ENCODE results near the gene RBM39.
"Not testable (repeated sequence)": the region's sequence is repeated elsewhere in the genome, so short reads cannot be mapped to it uniquely, and the experiment has no call there.

RBM39 gene

DNA sequence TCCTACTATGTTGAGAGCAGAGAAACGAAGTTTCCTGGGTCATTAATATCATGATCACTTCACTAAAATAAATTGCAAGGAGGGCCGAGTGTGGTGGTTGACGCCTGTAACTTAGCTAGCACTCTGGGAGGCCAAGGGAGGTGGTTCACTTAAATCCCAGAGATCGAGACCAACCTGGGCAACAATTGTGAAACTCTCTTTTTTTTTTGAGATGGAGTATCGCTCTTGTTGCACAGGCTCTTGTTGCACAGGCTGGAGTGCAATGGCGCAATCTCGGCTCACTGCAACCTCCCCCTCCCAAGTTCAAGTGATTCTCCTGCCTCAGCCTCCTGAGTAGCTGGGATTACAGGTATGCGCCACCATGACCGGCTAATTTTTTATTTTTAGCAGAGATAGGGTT, 28.9 kb downstream of the RBM39 start:
- H3K9ac ChIP-seq (ENCODE audit: low read depth, low read length, poor library complexity); H2AFZ ChIP-seq (ENCODE audit: low read length); DNase-seq (ENCODE audit: low spot score); H3K14ac ChIP-seq (ENCODE audit: low read length); H3K18ac ChIP-seq (ENCODE audit: low read length); H3K79me1 ChIP-seq (ENCODE audit: low read depth, low read length); H3K23ac ChIP-seq (ENCODE audit: low read depth, low read length, poor library complexity); H2BK15ac ChIP-seq (ENCODE audit: low read length); H2BK5ac ChIP-seq (ENCODE audit: low read length); H3K4me3 ChIP-seq (ENCODE audit: low read length in 2 of 2); H3K27ac ChIP-seq (replicated peaks; ENCODE audit: low read length); H3K4me2 ChIP-seq (ENCODE audit: insufficient read depth, low read length, poor library complexity, severe bottlenecking); H3K9me3 ChIP-seq (replicated peaks in 1 of 2; ENCODE audit: control insufficient read depth in 2 of 2, insufficient read depth in 1 of 2, low read depth in 1 of 2, low read length in 2 of 2); H3K27me3 ChIP-seq (ENCODE audit: control insufficient read depth in 3 of 3, insufficient read depth in 3 of 3, low read depth in 1 of 3, low read length in 3 of 3); H3K4ac ChIP-seq (ENCODE audit: low read length); H2BK12ac ChIP-seq (ENCODE audit: low read length); H4K8ac ChIP-seq (ENCODE audit: low read depth, low read length); H4K91ac ChIP-seq (ENCODE audit: low read depth, low read length, poor library complexity); H2AK5ac ChIP-seq (ENCODE audit: low read depth, low read length); H2BK120ac ChIP-seq (ENCODE audit: low read depth, low read length): not testable (repeated sequence)
- no CpG with 5 or more reads among the region's 9 CpGs for WGBS, 2 donors (ENCODE audit: extremely low coverage in 2 of 2, insufficient read length in 2 of 2, insufficient replicate concordance in 1 of 2)
- Histone ChIP-seq H3K36me3 (replicated peaks in 1 of 2; ENCODE audit: control insufficient read depth in 2 of 2, insufficient read depth in 2 of 2, low read length in 2 of 2) (peaks cover 35 to 100% of the 10 kb centered on the region in 2 donors), H3K4me1 (ENCODE audit: control insufficient read depth in 2 of 2, insufficient read depth in 1 of 2, low read depth in 1 of 2, low read length in 2 of 2) (peaks cover 0 to 12% of the 10 kb centered on the region in 2 donors)

- Histone ChIP-seq H3K18ac (ENCODE audit: low read length) (no peak overlapping the region), H2BK12ac (ENCODE audit: low read length) (no peak overlapping the region), H3K9me3 (replicated peaks in 1 of 2; ENCODE audit: control insufficient read depth in 2 of 2, insufficient read depth in 1 of 2, low read depth in 1 of 2, low read length in 2 of 2) (no peaks in the 10 kb centered on the region), H3K14ac (ENCODE audit: low read length) (no peak overlapping the region), H3K4me1 (ENCODE audit: control insufficient read depth in 2 of 2, insufficient read depth in 1 of 2, low read depth in 1 of 2, low read length in 2 of 2) (peaks cover 0 to 12% of the 10 kb centered on the region in 2 donors), H3K79me1 (ENCODE audit: low read depth, low read length) (no peaks in the 10 kb centered on the region), H2BK120ac (ENCODE audit: low read depth, low read length) (no peak overlapping the region), H2BK15ac (ENCODE audit: low read length) (no peak overlapping the region), H3K4ac (ENCODE audit: low read length) (no peak overlapping the region), H2AFZ (ENCODE audit: low read length) (no peak overlapping the region), H4K8ac (ENCODE audit: low read depth, low read length) (no peak overlapping the region), H3K36me3 (replicated peaks in 1 of 2; ENCODE audit: control insufficient read depth in 2 of 2, insufficient read depth in 2 of 2, low read length in 2 of 2) (peaks cover 31 to 100% of the 10 kb centered on the region in 2 donors), H2AK5ac (ENCODE audit: low read depth, low read length) (no peak overlapping the region), H3K27me3 (ENCODE audit: control insufficient read depth in 3 of 3, insufficient read depth in 3 of 3, low read depth in 1 of 3, low read length in 3 of 3) (no peaks in the 10 kb centered on the region), H3K4me3 (ENCODE audit: low read length in 2 of 2) (no peak overlapping the region), H3K23ac (ENCODE audit: low read depth, low read length, poor library complexity) (no peak overlapping the region), H3K4me2 (ENCODE audit: insufficient read depth, low read length, poor library complexity, severe bottlenecking) (no peak overlapping the region), H2BK5ac (ENCODE audit: low read length) (no peak overlapping the region), H4K91ac (ENCODE audit: low read depth, low read length, poor library complexity) (no peak overlapping the region), H3K9ac (ENCODE audit: low read depth, low read length, poor library complexity) (no peak overlapping the region), H3K27ac (replicated peaks; ENCODE audit: low read length) (no peak overlapping the region)
- no peak for DNase-seq (ENCODE audit: low spot score)
- no CpG with 5 or more reads among the region's 6 CpGs for WGBS, 2 donors (ENCODE audit: extremely low coverage in 2 of 2, insufficient read length in 2 of 2, insufficient replicate concordance in 1 of 2)
Observed at GRCh38 chr20:35711588-35712209, 30.4 kb downstream of the RBM39 start.

- H2AK5ac ChIP-seq (ENCODE audit: low read depth, low read length) = no peak overlapping the region
- no peak overlapping the region for H3K14ac ChIP-seq (ENCODE audit: low read length)
- no peak overlapping the region for H2BK5ac ChIP-seq (ENCODE audit: low read length)
- no peak overlapping the region for H3K9ac ChIP-seq (ENCODE audit: low read depth, low read length, poor library complexity)
- H3K79me1 ChIP-seq (ENCODE audit: low read depth, low read length) = no peaks in the 10 kb centered on the region
- no peaks in the 10 kb centered on the region for H3K9me3 ChIP-seq (replicated peaks in 1 of 2; ENCODE audit: control insufficient read depth in 2 of 2, insufficient read depth in 1 of 2, low read depth in 1 of 2, low read length in 2 of 2)
- H2BK12ac ChIP-seq (ENCODE audit: low read length) = no peak overlapping the region
- no peak overlapping the region for H2AFZ ChIP-seq (ENCODE audit: low read length)
- H3K27ac ChIP-seq (replicated peaks; ENCODE audit: low read length) = no peak overlapping the region
- H3K4me1 ChIP-seq (ENCODE audit: control insufficient read depth in 2 of 2, insufficient read depth in 1 of 2, low read depth in 1 of 2, low read length in 2 of 2) = peaks cover 0 to 12% of the 10 kb centered on the region in 2 donors
- no peak overlapping the region for H3K4ac ChIP-seq (ENCODE audit: low read length)
- H2BK15ac ChIP-seq (ENCODE audit: low read length) = no peak overlapping the region
- H3K23ac ChIP-seq (ENCODE audit: low read depth, low read length, poor library complexity) = no peak overlapping the region
- no peak overlapping the region for H4K8ac ChIP-seq (ENCODE audit: low read depth, low read length)
- H2BK120ac ChIP-seq (ENCODE audit: low read depth, low read length) = no peak overlapping the region
- no peaks in the 10 kb centered on the region for H3K27me3 ChIP-seq (ENCODE audit: control insufficient read depth in 3 of 3, insufficient read depth in 3 of 3, low read depth in 1 of 3, low read length in 3 of 3)
- no CpG with 5 or more reads among the region's 6 CpGs for WGBS, 2 donors (ENCODE audit: extremely low coverage in 2 of 2, insufficient read length in 2 of 2, insufficient replicate concordance in 1 of 2)
- no peak overlapping the region for H4K91ac ChIP-seq (ENCODE audit: low read depth, low read length, poor library complexity)
- H3K4me3 ChIP-seq (ENCODE audit: low read length in 2 of 2) = no peak overlapping the region
- no peak for DNase-seq (ENCODE audit: low spot score)
- no peak overlapping the region for H3K18ac ChIP-seq (ENCODE audit: low read length)
- peaks cover 30 to 100% of the 10 kb centered on the region in 2 donors for H3K36me3 ChIP-seq (replicated peaks in 1 of 2; ENCODE audit: control insufficient read depth in 2 of 2, insufficient read depth in 2 of 2, low read length in 2 of 2)
- no peak overlapping the region for H3K4me2 ChIP-seq (ENCODE audit: insufficient read depth, low read length, poor library complexity, severe bottlenecking)
Observed at GRCh38 chr20:35710884-35711587, 31.0 kb downstream of the RBM39 start.

DNA sequence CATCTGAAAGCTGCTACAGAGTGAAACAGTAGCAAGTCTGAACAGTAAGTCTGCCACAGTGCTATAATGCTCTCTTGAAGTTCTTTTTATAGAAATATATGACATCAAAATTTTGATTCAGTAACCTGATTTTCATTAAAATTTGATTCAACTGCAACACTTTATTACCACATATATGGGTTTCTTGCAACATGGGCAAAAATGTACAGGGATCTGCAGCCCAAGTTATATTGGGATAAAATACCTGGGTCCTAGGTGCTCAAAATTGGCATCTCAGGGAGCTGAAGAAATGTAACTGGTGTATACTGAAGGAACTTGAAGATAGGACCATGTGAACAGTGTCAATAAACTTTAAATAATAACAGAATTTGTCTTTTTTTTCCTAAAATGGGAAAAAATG, 32.0 kb downstream of the RBM39 start:
- Histone ChIP-seq H4K91ac (ENCODE audit: low read depth, low read length, poor library complexity) (no peak overlapping the region), H3K79me1 (ENCODE audit: low read depth, low read length) (no peaks in the 10 kb centered on the region), H3K4me1 (ENCODE audit: control insufficient read depth in 2 of 2, insufficient read depth in 1 of 2, low read depth in 1 of 2, low read length in 2 of 2) (peaks cover 0 to 12% of the 10 kb centered on the region in 2 donors), H3K18ac (ENCODE audit: low read length) (no peak overlapping the region), H3K9ac (ENCODE audit: low read depth, low read length, poor library complexity) (no peak overlapping the region), H2BK12ac (ENCODE audit: low read length) (no peak overlapping the region), H2BK120ac (ENCODE audit: low read depth, low read length) (no peak overlapping the region), H3K27ac (replicated peaks; ENCODE audit: low read length) (no peak overlapping the region), H2AFZ (ENCODE audit: low read length) (no peak overlapping the region), H2BK15ac (ENCODE audit: low read length) (no peak overlapping the region), H2AK5ac (ENCODE audit: low read depth, low read length) (no peak overlapping the region), H3K4me2 (ENCODE audit: insufficient read depth, low read length, poor library complexity, severe bottlenecking) (no peak overlapping the region), H3K27me3 (ENCODE audit: control insufficient read depth in 3 of 3, insufficient read depth in 3 of 3, low read depth in 1 of 3, low read length in 3 of 3) (no peaks in the 10 kb centered on the region), H3K23ac (ENCODE audit: low read depth, low read length, poor library complexity) (no peak overlapping the region), H4K8ac (ENCODE audit: low read depth, low read length) (no peak overlapping the region), H3K14ac (ENCODE audit: low read length) (no peak overlapping the region), H3K4ac (ENCODE audit: low read length) (no peak overlapping the region), H3K4me3 (ENCODE audit: low read length in 2 of 2) (no peak overlapping the region), H3K9me3 (replicated peaks in 1 of 2; ENCODE audit: control insufficient read depth in 2 of 2, insufficient read depth in 1 of 2, low read depth in 1 of 2, low read length in 2 of 2) (no peaks in the 10 kb centered on the region), H3K36me3 (replicated peaks in 1 of 2; ENCODE audit: control insufficient read depth in 2 of 2, insufficient read depth in 2 of 2, low read length in 2 of 2) (peaks cover 27 to 100% of the 10 kb centered on the region in 2 donors), H2BK5ac (ENCODE audit: low read length) (no peak overlapping the region)
- no peak for DNase-seq (ENCODE audit: low spot score)
